ENCODE data around the gene RFX8.

The RFX8 gene

DNA sequence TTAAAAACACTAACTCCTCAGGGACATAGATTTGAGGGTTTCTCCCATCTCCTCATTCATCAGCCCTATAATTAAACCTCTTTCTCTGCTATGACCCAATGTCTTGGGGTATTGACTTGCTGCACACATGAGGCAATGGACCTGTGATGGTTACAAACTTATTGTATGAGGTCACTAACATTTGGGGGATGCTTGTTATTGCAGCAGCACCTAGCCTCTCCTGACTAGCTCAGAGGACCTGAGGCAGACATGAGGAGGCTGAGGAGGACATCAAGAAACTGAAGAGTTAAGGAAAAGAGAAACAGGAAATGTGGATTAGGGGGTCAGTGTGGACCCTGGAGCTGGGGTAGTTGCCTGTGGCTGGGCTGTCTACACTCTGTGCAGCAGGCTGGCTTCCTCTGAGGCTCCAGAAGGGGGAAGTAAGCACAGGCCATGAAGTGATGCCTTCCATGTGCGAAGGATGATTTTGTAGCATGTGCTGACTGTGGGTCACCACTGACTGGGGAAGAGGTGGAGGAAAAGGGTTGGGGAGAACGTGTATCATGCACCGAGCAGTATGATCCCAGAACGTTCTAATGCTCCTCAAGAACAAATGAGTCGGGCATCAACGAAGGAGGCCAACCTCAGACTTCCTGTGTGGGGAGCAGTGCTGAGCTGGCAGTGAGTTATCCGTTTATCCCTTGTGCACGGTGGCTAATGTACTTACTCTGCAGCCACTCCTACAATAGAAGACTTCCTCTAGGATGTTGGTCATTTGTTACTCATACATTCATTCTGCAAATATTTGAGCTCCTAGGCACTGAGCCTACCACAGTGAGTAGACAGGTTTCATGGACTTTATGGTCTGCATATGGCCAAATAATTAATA is 42.1 kb upstream of the RFX8 start:
- TF ChIP-seq, protein P1, sequence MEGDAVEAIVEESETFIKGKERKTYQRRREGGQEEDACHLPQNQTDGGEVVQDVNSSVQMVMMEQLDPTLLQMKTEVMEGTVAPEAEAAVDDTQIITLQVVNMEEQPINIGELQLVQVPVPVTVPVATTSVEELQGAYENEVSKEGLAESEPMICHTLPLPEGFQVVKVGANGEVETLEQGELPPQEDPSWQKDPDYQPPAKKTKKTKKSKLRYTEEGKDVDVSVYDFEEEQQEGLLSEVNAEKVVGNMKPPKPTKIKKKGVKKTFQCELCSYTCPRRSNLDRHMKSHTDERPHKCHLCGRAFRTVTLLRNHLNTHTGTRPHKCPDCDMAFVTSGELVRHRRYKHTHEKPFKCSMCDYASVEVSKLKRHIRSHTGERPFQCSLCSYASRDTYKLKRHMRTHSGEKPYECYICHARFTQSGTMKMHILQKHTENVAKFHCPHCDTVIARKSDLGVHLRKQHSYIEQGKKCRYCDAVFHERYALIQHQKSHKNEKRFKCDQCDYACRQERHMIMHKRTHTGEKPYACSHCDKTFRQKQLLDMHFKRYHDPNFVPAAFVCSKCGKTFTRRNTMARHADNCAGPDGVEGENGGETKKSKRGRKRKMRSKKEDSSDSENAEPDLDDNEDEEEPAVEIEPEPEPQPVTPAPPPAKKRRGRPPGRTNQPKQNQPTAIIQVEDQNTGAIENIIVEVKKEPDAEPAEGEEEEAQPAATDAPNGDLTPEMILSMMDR (IDR thresholded peaks at IDR 0.05; ENCODE audit: unreplicated experiment in 3 of 3), result no peak
- H3K27ac Mint-ChIP-seq, result peak overlapping the region; percentile 57 to 86 (median 79)
- peaks cover under 1% of the 10 kb centered on the region for H3K27me3 Mint-ChIP-seq (ENCODE audit: low read depth)
- H3K4me3 Mint-ChIP-seq, result no peak overlapping the region
- H3K9me3 Mint-ChIP-seq, result peaks cover 11% of the 10 kb centered on the region
- no peaks in the 10 kb centered on the region for H3K36me3 Mint-ChIP-seq (ENCODE audit: low read depth)
- H3K4me1 Mint-ChIP-seq, result peaks cover 57% of the 10 kb centered on the region

GRCh38 chr2:101516349-101516748 is 41.4 kb upstream of the RFX8 start:
- peak overlapping the region in 2 of 3 experiments; percentile 4 to 96 for H3K27ac Mint-ChIP-seq
- no peak overlapping the region for H3K4me3 Mint-ChIP-seq
- H3K4me1 Mint-ChIP-seq, result peaks cover 57% of the 10 kb centered on the region
- H3K9me3 Mint-ChIP-seq, result peaks cover 11% of the 10 kb centered on the region
- H3K36me3 Mint-ChIP-seq (ENCODE audit: low read depth), result no peaks in the 10 kb centered on the region
- H3K27me3 Mint-ChIP-seq (ENCODE audit: low read depth), result no peaks in the 10 kb centered on the region
- TF ChIP-seq, protein P1 (IDR thresholded peaks at IDR 0.05; ENCODE audit: unreplicated experiment in 3 of 3), result no peak

DNA sequence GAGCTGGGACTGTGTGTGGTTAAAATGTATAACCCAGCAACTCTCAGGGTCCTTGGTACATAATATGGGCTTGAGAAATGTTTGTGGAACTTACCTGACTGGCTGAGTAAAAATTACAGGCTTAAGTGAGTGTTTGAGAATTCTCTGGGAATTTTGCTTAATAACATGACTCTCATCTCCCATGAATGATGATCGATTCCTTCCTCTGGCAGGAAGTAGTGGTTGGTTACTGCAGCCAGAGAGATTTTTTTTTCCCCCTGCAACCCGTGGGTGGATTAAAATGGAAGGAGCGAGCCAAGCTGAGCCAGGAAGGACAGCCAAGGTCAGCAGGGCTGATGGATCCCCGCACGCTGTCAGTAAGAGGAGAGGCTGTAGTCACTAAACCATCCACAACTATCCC is 40.6 kb upstream of the RFX8 start:
- peaks cover 11% of the 10 kb centered on the region for H3K9me3 Mint-ChIP-seq
- peak overlapping the region; percentile 84 to 96 (median 88) for H3K27ac Mint-ChIP-seq
- no peaks in the 10 kb centered on the region for H3K36me3 Mint-ChIP-seq (ENCODE audit: low read depth)
- H3K27me3 Mint-ChIP-seq (ENCODE audit: low read depth), result no peaks in the 10 kb centered on the region
- TF ChIP-seq, protein P1 (IDR thresholded peaks at IDR 0.05; ENCODE audit: unreplicated experiment in 3 of 3), result no peak
- peaks cover 56% of the 10 kb centered on the region for H3K4me1 Mint-ChIP-seq
- H3K4me3 Mint-ChIP-seq, result peak overlapping the region in 1 of 3 experiments; percentile 41

- H3K27ac Mint-ChIP-seq, result peak overlapping the region in 2 of 3 experiments; percentile 34 to 82
- H3K9me3 Mint-ChIP-seq, result peaks cover 11% of the 10 kb centered on the region
- peaks cover 62% of the 10 kb centered on the region for H3K4me1 Mint-ChIP-seq
- H3K36me3 Mint-ChIP-seq (ENCODE audit: low read depth), result no peaks in the 10 kb centered on the region
- H3K27me3 Mint-ChIP-seq (ENCODE audit: low read depth), result peaks cover 4% of the 10 kb centered on the region
- no peak overlapping the region for H3K4me3 Mint-ChIP-seq
- TF ChIP-seq, protein P1 (IDR thresholded peaks at IDR 0.05; ENCODE audit: unreplicated experiment in 3 of 3), result no peak
These were observed 38.1 kb upstream of the RFX8 start for GRCh38 chr2:101512993-101513392.

DNA sequence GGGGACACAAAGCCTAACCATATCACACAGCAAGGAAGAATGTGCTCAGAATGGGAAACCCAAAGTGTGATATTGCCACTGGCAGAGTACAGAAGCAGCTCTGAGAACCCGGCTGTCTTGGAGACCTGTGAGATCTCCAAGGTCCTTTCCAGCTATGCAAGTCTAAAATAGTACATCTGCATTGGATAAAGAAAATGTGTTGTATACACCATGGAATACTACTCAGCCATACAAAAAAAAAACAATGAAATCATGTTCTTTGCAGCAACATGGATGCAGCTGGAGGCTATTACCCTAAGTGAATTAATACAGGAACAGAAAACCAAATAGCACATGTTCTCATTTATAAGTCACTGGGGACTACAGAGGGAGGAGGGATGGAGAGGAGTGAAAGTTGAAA is 36.5 kb upstream of the RFX8 start:
- TF ChIP-seq, protein P1 (IDR thresholded peaks at IDR 0.05; ENCODE audit: unreplicated experiment in 3 of 3), result no peak
- Mint-ChIP-seq H3K9me3 (peaks cover 6% of the 10 kb centered on the region), H3K4me3 (no peak overlapping the region), H3K27ac (peak overlapping the region in 1 of 3 experiments; percentile 97), H3K4me1 (peaks cover 56% of the 10 kb centered on the region), H3K36me3 (ENCODE audit: low read depth) (no peaks in the 10 kb centered on the region), H3K27me3 (ENCODE audit: low read depth) (peaks cover 4% of the 10 kb centered on the region)

Data from nephron (organoid).